NCI-H2107 (cell line): Measurements from ENCODE around the gene ZNF140.
A peak's percentile ranks its signal among the peaks of the same experiment; 100 is the strongest.

Experiments
- DNase-seq: peaks from one replicate; lab custom pipeline; 2025; lab: John Stamatoyannopoulos, UW

The ZNF140 gene

GRCh38 chr12:133080368-133081158 lies at the start of gene ZNF140:
Gene ZNF140, plus strand, starts transcription at chr12:133080923. Its CDS starts 398 bp downstream, at chr12:133081321.
- peak; percentile 98 for DNase-seq

DNA sequence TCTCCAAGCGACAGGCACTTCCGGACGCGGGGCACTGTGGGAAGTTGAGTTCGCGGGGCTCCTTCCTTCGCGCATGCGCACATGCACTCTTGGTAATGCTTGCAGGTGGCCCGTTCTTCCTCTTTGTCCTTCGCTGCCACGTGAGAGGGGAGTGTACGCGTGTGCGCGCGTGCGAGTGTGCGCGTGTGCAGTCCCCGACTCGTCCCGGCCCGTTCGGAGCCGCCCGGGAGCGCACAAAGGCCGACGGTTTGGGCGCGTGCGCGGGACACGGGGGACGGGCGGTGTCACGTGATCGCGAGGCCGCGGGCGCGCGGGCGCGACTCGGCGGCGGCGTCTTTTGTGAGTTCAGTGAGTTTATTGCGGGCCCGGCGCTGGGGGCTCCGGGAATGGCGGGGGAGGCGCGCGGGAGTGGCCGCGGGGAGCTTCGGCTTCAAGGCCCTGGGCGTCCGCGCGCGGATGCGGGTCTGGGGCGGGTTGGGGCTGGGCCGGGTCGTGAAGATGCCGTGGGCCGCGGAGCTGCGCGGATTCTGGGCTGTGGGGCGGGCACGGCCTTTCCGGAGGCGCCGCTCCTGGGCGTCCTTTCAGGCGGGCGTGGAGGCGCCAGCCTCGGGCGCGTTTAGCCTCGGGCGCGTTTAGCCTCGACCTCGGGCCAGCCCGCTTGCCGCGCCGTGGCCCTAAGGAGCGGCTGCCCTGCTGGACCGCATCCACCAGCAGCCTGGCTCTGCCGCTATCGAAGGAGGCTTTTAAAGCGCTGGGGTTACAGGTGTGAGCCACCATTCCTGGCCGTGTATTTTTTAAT lies 43.3 kb upstream of the ZNF140 start, which contains the start of gene ZNF84:
Gene ZNF84, plus strand, starts transcription at position 303 of the 799 bp plus-strand sequence. CDS start 3,959 bp downstream, outside the sequence.
- peak; percentile 97 for DNase-seq

- DNase-seq, result no peak
Observed at GRCh38 chr12:133038118-133038709, 42.5 kb upstream of the ZNF140 start.

DNA sequence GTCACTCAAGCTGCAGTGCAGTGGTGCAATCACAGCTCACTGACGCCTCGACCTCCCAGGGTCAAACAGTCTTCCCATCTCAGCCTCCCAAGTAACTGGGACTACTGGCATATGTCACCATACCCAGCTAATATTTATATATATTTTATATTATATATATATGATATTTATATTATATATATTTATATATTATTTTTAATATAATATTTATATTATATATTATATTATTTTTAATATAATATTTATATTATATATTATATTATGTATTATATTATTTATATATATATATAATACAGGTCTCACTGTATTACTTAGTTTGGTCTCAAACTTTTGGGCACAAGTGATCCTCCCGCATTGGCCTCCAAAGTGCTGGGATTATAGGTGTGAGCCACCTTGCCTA lies 34.0 kb upstream of the ZNF140 start:
- no peak for DNase-seq

- DNase-seq, result no peak
Observed at GRCh38 chr12:133057446-133057845, 23.3 kb upstream of the ZNF140 start.

GRCh38 chr12:133058203-133059113 lies 22.3 kb upstream of the ZNF140 start:
- DNase-seq, result no peak

DNA sequence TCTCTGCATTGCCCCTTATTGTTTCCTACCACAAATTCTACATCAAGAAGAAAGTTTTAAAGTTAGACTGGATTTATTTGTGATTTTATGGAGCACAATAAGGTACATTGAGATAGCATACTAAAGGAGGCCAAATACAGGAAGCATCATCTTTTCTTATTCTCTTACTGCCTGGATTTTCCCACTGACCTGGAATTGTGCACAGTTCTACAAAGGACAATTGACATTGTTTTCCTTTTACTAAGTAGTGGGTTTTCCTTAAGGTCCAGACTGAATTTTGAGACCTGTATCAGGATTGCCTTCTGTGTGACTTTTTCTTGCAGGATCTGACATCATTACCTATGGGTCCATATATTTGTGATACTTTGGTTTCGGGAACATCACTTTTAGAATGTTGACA lies 18.8 kb upstream of the ZNF140 start:
- DNase-seq, result no peak

- no peak for DNase-seq
Observed at GRCh38 chr12:133063556-133063955, 17.2 kb upstream of the ZNF140 start.

GRCh38 chr12:133073836-133074235 lies 6.9 kb upstream of the ZNF140 start:
- no peak for DNase-seq

- peak; percentile 98 for DNase-seq
Observed at GRCh38 chr12:133080026-133080367, 726 bp upstream of the ZNF140 start.

- no peak for DNase-seq
Observed at GRCh38 chr12:133081159-133081780, 547 bp downstream of the ZNF140 start.

GRCh38 chr12:133083345-133083744 lies 2.6 kb downstream of the ZNF140 start:
- no peak for DNase-seq

DNA sequence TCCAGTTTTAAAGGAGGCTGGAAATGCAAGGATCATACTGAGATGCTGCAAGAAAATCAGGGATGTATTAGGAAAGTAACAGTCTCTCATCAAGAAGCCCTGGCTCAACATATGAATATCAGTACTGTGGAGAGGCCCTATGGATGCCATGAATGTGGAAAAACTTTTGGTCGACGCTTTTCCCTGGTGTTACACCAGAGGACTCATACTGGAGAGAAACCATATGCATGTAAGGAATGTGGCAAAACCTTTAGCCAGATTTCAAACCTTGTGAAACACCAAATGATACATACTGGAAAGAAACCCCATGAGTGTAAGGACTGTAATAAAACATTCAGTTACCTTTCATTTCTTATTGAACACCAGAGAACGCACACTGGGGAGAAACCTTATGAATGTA lies 24.9 kb downstream of the ZNF140 start:
- no peak for DNase-seq

- no peak for DNase-seq
Observed at GRCh38 chr12:133106253-133106652, 25.5 kb downstream of the ZNF140 start.

DNA sequence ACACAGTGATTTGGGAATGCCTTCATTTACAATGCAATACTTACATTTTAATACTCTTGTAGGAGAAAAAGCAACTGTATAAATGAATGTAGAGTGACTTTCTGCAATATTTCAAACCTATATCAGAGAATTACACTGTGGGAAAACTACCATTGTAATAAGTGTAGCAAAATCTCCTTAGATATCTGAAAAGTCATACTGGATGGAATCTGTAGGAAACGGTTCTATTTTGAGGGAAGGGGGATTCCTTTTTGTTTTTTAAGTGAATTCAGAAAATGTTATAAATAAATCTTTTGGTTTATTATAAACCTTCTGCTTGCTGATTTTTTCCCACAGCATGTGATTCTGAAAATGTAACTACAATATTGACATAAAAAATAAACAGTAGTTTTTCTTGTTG lies 26.4 kb downstream of the ZNF140 start:
- DNase-seq, result no peak

DNA sequence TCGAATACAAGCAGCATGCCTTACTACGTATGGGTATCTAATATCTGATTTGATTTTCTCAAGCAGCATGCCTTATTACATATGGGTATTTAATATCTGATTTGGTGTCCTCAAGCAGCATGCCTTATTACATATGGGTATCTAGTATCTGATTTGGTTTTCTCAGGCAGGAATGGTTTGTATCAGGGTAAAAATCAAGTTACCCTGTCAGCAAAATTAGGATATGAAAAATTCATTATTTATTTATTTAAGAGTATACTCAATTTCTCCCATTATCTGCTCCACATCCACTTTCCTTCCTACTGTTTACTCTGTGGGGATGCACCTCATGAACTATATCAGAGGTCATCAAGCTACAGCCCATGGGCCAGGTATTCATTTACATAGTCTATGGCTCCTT lies 27.4 kb downstream of the ZNF140 start:
- no peak for DNase-seq

DNA sequence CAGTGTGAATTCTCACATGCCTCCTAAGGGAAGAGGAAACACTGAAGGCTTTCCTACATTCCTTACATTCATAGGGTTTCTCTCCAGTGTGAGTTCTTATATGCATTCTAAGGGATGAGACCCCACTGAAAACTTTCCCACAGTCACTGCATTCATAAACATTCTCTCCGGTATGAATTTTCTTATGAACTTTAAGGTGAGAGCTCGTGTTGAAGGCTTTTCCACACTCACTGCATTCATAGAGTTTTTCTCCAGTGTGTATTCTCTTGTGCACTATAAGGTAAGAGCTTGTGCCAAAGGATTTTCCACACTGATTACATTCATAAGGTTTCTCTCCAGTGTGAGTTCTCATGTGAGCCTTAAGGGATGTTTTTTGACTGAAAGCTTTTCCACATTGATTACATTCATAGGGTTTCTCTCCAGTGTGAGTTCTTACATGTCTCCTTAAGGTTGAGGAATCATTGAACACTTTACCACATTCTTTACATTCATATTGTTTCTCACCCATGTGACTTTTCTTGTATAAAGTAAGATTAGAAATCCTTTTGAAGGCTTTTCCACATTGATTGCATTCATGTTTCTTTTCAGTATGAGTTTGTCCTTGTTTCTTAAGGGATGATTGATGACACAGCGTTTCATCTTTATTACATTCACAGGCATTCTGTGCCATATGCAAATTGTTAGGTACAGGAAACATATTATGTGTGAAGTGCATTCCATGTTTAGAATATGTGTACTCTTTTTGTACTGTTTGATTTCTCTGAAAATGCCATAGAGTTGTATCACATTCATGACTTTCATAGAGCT lies 39.9 kb downstream of the ZNF140 start:
- no peak for DNase-seq

GRCh38 chr12:133124674-133125073 lies 44.0 kb downstream of the ZNF140 start:
- no peak for DNase-seq

DNA sequence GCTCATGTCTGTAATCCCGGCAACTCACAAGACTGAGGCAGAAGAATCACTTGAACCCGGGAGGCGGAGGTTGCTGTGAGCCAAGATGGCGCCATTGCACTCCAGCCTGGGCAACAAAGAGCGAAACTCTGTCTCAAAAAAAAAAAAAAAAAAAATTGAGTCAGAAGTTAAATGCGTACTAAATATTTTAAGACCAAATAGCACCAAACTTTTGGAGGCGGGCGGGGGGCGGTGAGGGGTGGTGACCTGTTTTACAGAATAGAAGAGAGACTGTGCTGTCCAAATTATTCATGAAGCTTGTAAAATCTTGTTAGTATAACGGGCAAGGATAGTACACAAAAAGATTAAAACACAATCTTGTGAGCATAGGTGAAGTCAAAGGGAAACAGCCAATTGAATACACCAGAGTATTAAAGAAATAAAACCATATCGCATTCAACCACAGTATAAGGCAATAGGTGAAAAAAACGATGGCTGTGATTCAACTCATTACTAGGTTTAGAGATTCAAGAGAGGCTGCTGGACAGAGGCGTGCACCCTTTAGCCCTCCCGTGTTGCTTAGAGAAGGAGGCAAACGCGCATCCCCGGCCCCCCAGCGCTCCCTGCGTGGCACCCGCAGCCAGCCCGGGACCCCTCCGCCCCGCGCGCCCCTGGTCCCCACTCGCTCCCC lies 48.8 kb downstream of the ZNF140 start:
- no peak for DNase-seq
